ENCODE data around the gene TMEM175. TPM values are rescaled to one million over a fixed set of nuclear protein-coding genes. Genes with fewer than 3 reads are reported as not detected.

The TMEM175 gene
- total and polyA plus RNA-seq, 2 of the 13 experiments (the other 11 are each of a cell fraction or from before 2014, with no cell fraction given): 5.1 to 9.9 TPM

GRCh38 chr4:948101-948935 is 16.1 kb downstream of the TMEM175 start:
- no TSS peak for BruUV-seq (replicated peaks)
- DNase-seq (ENCODE audit: low spot score): peak; percentile 50
- no peaks in the 10 kb centered on the region for H4K20me1 ChIP-seq (ENCODE audit: insufficient read depth, low read length)
- H3K79me2 ChIP-seq (ENCODE audit: insufficient read depth, low read length): no peaks in the 10 kb centered on the region
- H3K4me1 ChIP-seq (ENCODE audit: insufficient read depth, low read length): peaks cover 31% of the 10 kb centered on the region
- H2AFZ ChIP-seq (ENCODE audit: low read length): no peak overlapping the region
- no peak for FAIRE-seq
- H3K9ac ChIP-seq (ENCODE audit: insufficient read depth, low read depth, low read length): no peak overlapping the region
- no peak overlapping the region for H3K27ac ChIP-seq (ENCODE audit: extremely low read length, insufficient read depth, low read length)
- ChIA-PET POLR2A (no interaction called here), CTCF (ENCODE audit: low intra/inter-chr PET ratio, low total read pairs) (no interaction called here)
- H3K4me3 ChIP-seq (replicated peaks in 1 of 3; ENCODE audit: insufficient read depth in 1 of 3, low read depth in 2 of 3, low read length in 3 of 3): peak overlapping the region in 1 of 3 experiments; percentile 30; a peak in 1 of 6 replicates
- peak; percentile 65 for ATAC-seq
- TF ChIP-seq EP300 (IDR thresholded peaks at IDR 0.05; ENCODE audit: low read depth in 2 of 2, low read length in 2 of 2) (no peak), EP300 (CRISPR knock-in tag; IDR thresholded peaks at IDR 0.05; ENCODE audit: borderline replicate concordance) (no peak), EEA1 (CRISPR knock-in tag; IDR thresholded peaks at IDR 0.05; ENCODE audit: borderline replicate concordance) (no peak), GMEB2 (CRISPR knock-in tag; IDR thresholded peaks at IDR 0.05; ENCODE audit: low read depth) (no peak), ZNF639 (CRISPR knock-in tag; conservative IDR thresholded peaks at IDR 0.05) (no peak), CEBPG (CRISPR knock-in tag; IDR thresholded peaks at IDR 0.05) (no peak), HNRNPLL (IDR thresholded peaks at IDR 0.05; ENCODE audit: low read depth, low read length, poor library complexity, severe bottlenecking) (peak; percentile 63), JDP2 (CRISPR knock-in tag; IDR thresholded peaks at IDR 0.05; ENCODE audit: borderline replicate concordance) (no peak), SUZ12 (IDR thresholded peaks at IDR 0.05; ENCODE audit: low read depth, low read length) (no peak), ZFAT (CRISPR knock-in tag; conservative IDR thresholded peaks at IDR 0.05) (no peak), ZFP36 (IDR thresholded peaks at IDR 0.05; ENCODE audit: borderline replicate concordance, low read depth, low read length, partially characterized antibody) (no peak), PATZ1 (CRISPR knock-in tag; IDR thresholded peaks at IDR 0.05) (0 out of 2 replicates have a peak, but pooled peaks have one; percentile 18), ZMYM2 (CRISPR knock-in tag; IDR thresholded peaks at IDR 0.05) (no peak), KDM4B (CRISPR knock-in tag; IDR thresholded peaks at IDR 0.05) (no peak), ZC3H4 (CRISPR knock-in tag; IDR thresholded peaks at IDR 0.05; ENCODE audit: borderline replicate concordance) (no peak)
- intact Hi-C loops (cut with micrococcal nuclease; ENCODE audit: unreplicated experiment): no loop called here
- in situ Hi-C loops (cut with HindIII; ENCODE audit: extremely low pct_ligation_motif_present, low pct_unique_long_range_greater_than_20kb): no loop called here
- no peaks in the 10 kb centered on the region for H3K9me3 ChIP-seq (ENCODE audit: low read length)
- peak overlapping the region; percentile 46; the same call in 1 of the 2 replicates for H3K4me2 ChIP-seq (ENCODE audit: low read depth, low read length)
- H3K27me3 ChIP-seq (ENCODE audit: control insufficient read depth in 1 of 2, insufficient read depth in 2 of 2, low read length in 2 of 2): no peaks in the 10 kb centered on the region
- 72% methylated on average over 12 of the region's 33 CpGs for WGBS (ENCODE audit: low lambda C conversion rate)
- no peaks in the 10 kb centered on the region for H3K36me3 ChIP-seq (replicated peaks in 1 of 2; ENCODE audit: control insufficient read depth in 1 of 2, insufficient read depth in 2 of 2, low read length in 2 of 2)

All from HepG2 (cell line).